Spleen (tissue), 7 donors: ENCODE results near the gene RPTN.

Experiments
- CTCF ChIP-seq, 11 experiments: fragments of 200-600 bp in 7 of 11; fragments of 450-650 bp in 4 of 11; sonication (generic) in 4 of 11; IDR thresholded peaks in 8 of 11; conservative IDR thresholded peaks in 3 of 11; 1 replicate in 7 of 11; 2 replicates in 4 of 11; pipeline versions ENCODE4 v1.4.0 to v1.8.0; 2016 to 2021; ENCODE audit warnings: antibody characterized with exemption in 11 of 11, inconsistent platforms in 4 of 11, mild to moderate bottlenecking in 1 of 11
- POLR2A ChIP-seq, 3 donors: fragments of 450-650 bp; IDR thresholded peaks; one replicate each; pipeline ENCODE4 v1.5.1; 2017; ENCODE audit warnings: antibody characterized with exemption in 3 of 3, mild to moderate bottlenecking in 1 of 3
- donor health status: DM: no; HTN: no; CAD: no; lungs with moderate emphysema.
- donor health status: DM: no; HTN: no; CAD: no.
- donor health status: DM: no; HTN: no; CAD: no.

- TF ChIP-seq POLR2A (IDR thresholded peaks at IDR 0.05) (no peak), CTCF (IDR thresholded peaks at IDR 0.05 in 8 of 11, conservative IDR thresholded peaks at IDR 0.05 in 3 of 11) (no peak)
Measured at GRCh38 chr1:152179566-152179965, 20.5 kb upstream of the RPTN start.
